GM23338 (cell line): ENCODE measurements around the gene METTL5. TPM values are rescaled to one million over a fixed set of nuclear protein-coding genes. Genes with fewer than 3 reads are reported as not detected.

ENCODE experiments used
- ATAC-seq: fragments of 200-7000 bp; cut with Tn5 transposase; 3 replicates; pipeline ENCODE4 v1.9.1; 2020
- DNase-seq: peaks from one replicate; pipeline ENCODE4 v3.0.0-alpha.2; 2015; ENCODE audit warnings: low spot score
- H2AFZ ChIP-seq: fragments of 200-600 bp; sonication (generic); 2 replicates; pipeline ENCODE4 v1.8.0; 2016; ENCODE audit warnings: antibody characterized with exemption, mild to moderate bottlenecking, moderate library complexity
- H3F3A ChIP-seq: fragments of 200-600 bp; sonication (generic); replicated peaks from 2 replicates; pipeline ENCODE4 v1.8.0; 2017; ENCODE audit warnings: antibody characterized with exemption, mixed run types, low read depth
- H3K27ac ChIP-seq: fragments of 200-600 bp; sonication (generic); 2 replicates; pipeline ENCODE4 v1.6.1; 2016; ENCODE audit warnings: low read depth
- H3K27me3 ChIP-seq: fragments of 200-600 bp; sonication (generic); 2 replicates; pipeline ENCODE4 v1.8.0; 2016; ENCODE audit warnings: mild to moderate bottlenecking, mixed run types, moderate library complexity; ENCODE audit not compliant: insufficient read depth
- H3K36me3 ChIP-seq: fragments of 200-600 bp; sonication (generic); 2 replicates; pipeline ENCODE4 v1.8.0; 2016; ENCODE audit warnings: mild to moderate bottlenecking; ENCODE audit not compliant: insufficient read depth
- H3K4me1 ChIP-seq: fragments of 200-600 bp; sonication (generic); 2 replicates; pipeline ENCODE4 v1.8.0; 2016; ENCODE audit warnings: mild to moderate bottlenecking, moderate library complexity; ENCODE audit not compliant: insufficient read depth
- H3K4me2 ChIP-seq: fragments of 200-600 bp; sonication (generic); 2 replicates; pipeline ENCODE4 v1.7.1; 2017; ENCODE audit warnings: mixed run types
- H3K4me3 ChIP-seq: fragments of 200-600 bp; sonication (generic); 2 replicates; pipeline ENCODE4 v1.6.1; 2016; ENCODE audit warnings: mixed run types
- H3K79me2 ChIP-seq: fragments of 200-600 bp; sonication (generic); replicated peaks from 2 replicates; pipeline ENCODE4 v1.8.0; 2017; ENCODE audit warnings: mild to moderate bottlenecking; ENCODE audit not compliant: insufficient read depth
- H3K9me2 ChIP-seq: fragments of 200-600 bp; sonication (generic); 2 replicates; pipeline ENCODE4 v1.8.0; 2017; ENCODE audit not compliant: insufficient read depth
- H4K20me1 ChIP-seq: fragments of 200-600 bp; sonication (generic); replicated peaks from 2 replicates; pipeline ENCODE4 v1.8.0; 2017; ENCODE audit warnings: mild to moderate bottlenecking; ENCODE audit not compliant: insufficient read depth
- H3K27ac Mint-ChIP-seq: 2 replicates; pipeline ENCODE4 v1.8.0; 2020; ENCODE audit warnings: inconsistent platforms, mild to moderate bottlenecking, moderate library complexity, mixed read lengths
- H3K27me3 Mint-ChIP-seq: 3 replicates; pipeline ENCODE4 v1.8.0; 2022; ENCODE audit warnings: low read depth, mild to moderate bottlenecking, moderate library complexity, mixed read lengths, inconsistent platforms; ENCODE audit not compliant: insufficient read depth, poor library complexity
- H3K36me3 Mint-ChIP-seq: 3 replicates; pipeline ENCODE4 v1.8.0; 2021; ENCODE audit warnings: low read depth, mild to moderate bottlenecking, inconsistent platforms, moderate library complexity, mixed read lengths
- H3K4me1 Mint-ChIP-seq: 3 replicates; pipeline ENCODE4 v1.8.0; 2020; ENCODE audit warnings: mild to moderate bottlenecking, inconsistent platforms, mixed read lengths
- H3K4me3 Mint-ChIP-seq: 3 replicates; pipeline ENCODE4 v1.8.0; 2021; ENCODE audit warnings: moderate library complexity, mild to moderate bottlenecking, inconsistent platforms, mixed read lengths
- H3K9me3 Mint-ChIP-seq: 3 replicates; pipeline ENCODE4 v1.8.0; 2020; ENCODE audit warnings: moderate library complexity, mild to moderate bottlenecking, inconsistent platforms, mixed read lengths
- ETS1 ChIP-seq: IDR thresholded peaks from 2 replicates; pipeline ENCODE4 v1.6.1; 2016; ENCODE audit warnings: antibody characterized with exemption
- EZH2phosphoT487 ChIP-seq: fragments of 200-600 bp; sonication (generic); IDR thresholded peaks from one replicate; pipeline ENCODE4 v1.8.1; 2018; ENCODE audit warnings: antibody characterized with exemption; ENCODE audit not compliant: unreplicated experiment
- JUNB ChIP-seq: IDR thresholded peaks from one replicate; pipeline ENCODE4 v1.6.1; 2016; ENCODE audit warnings: antibody characterized with exemption; ENCODE audit not compliant: unreplicated experiment
- POLR2AphosphoS5 ChIP-seq: IDR thresholded peaks from 2 replicates; pipeline ENCODE4 v1.6.1; 2016; ENCODE audit warnings: antibody characterized with exemption, low read depth
- ZNF331 ChIP-seq: fragments of 250-450 bp; sonication (Bioruptor Pico); IDR thresholded peaks from 2 replicates; pipeline ENCODE4 v1.5.0; 2020; ENCODE audit warnings: low read depth, mild to moderate bottlenecking, moderate library complexity
- polyA plus RNA-seq: library from polyadenylated mRNA; unstranded; fragments of >200 nt; fragmentation: Nextera tagmentation; extraction: Ambion mirVana; gene quantifications from 2 replicates; pipeline ENCODE4 v1.2.1, GENCODE V29; 2016
- total RNA-seq: library from RNA; depleted of rRNA; stranded (reverse); fragments of >200 nt; shearing (Covaris generic); gene quantifications from 2 replicates; pipeline ENCODE4 v1.2.3, GENCODE V29; 2014
- TF ChIP-seq, protein P1 (sequence below): IDR thresholded peaks from one replicate; pipeline ENCODE4 v1.6.1; 2018; ENCODE audit warnings: antibody characterized with exemption; ENCODE audit not compliant: unreplicated experiment
- TF ChIP-seq, protein P2 (sequence below): fragments of 250-450 bp; sonication (Bioruptor Pico); IDR thresholded peaks from 2 replicates; pipeline ENCODE4 v1.5.0; 2020; ENCODE audit warnings: mild to moderate bottlenecking, moderate library complexity

Gene METTL5
- total and polyA plus RNA-seq, 2 experiments from 2014 or later: 74.8 to 233 TPM

DNA sequence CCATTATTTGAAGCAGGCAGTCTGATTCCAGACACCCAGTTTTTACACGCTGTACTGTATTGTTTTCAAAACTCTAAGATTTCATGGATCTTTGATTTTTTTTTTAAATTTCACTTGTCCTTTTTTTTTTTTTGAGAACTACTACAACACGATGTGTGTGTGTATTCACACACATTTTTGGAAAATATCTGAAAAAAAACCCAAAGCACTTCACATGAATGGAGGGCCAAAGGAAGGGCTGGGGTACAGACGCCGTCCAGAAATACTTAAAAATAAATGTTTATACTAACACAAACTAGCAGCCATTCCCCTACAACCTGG is 26.3 kb downstream of the METTL5 start:
- Histone ChIP-seq H3K27ac (peak overlapping the region; percentile 97), H3K79me2 (peaks cover 46% of the 10 kb centered on the region), H2AFZ (peak overlapping the region; percentile 35), H3K4me3 (peak overlapping the region; percentile 97), H3K4me2 (peak overlapping the region; percentile 94), H3K9me2 (no peaks in the 10 kb centered on the region), H4K20me1 (peaks cover 19% of the 10 kb centered on the region), H3K4me1 (peaks cover 14% of the 10 kb centered on the region), H3K27me3 (no peaks in the 10 kb centered on the region), H3K36me3 (peaks cover 28% of the 10 kb centered on the region; the same call in 1 of the 2 replicates), H3F3A (0 out of 2 replicates have a peak, but pooled peaks cover 3% of the 10 kb centered on the region)
- no peaks in the 10 kb centered on the region for H3K27me3 Mint-ChIP-seq
- DNase-seq (no peak), ATAC-seq (no peak)
- TF ChIP-seq POLR2AphosphoS5 (no peak), ETS1 (no peak), EZH2phosphoT487 (no peak), JUNB (no peak), ZNF331 (CRISPR knock-in tag) (no peak)
- TF ChIP-seq, protein P1, sequence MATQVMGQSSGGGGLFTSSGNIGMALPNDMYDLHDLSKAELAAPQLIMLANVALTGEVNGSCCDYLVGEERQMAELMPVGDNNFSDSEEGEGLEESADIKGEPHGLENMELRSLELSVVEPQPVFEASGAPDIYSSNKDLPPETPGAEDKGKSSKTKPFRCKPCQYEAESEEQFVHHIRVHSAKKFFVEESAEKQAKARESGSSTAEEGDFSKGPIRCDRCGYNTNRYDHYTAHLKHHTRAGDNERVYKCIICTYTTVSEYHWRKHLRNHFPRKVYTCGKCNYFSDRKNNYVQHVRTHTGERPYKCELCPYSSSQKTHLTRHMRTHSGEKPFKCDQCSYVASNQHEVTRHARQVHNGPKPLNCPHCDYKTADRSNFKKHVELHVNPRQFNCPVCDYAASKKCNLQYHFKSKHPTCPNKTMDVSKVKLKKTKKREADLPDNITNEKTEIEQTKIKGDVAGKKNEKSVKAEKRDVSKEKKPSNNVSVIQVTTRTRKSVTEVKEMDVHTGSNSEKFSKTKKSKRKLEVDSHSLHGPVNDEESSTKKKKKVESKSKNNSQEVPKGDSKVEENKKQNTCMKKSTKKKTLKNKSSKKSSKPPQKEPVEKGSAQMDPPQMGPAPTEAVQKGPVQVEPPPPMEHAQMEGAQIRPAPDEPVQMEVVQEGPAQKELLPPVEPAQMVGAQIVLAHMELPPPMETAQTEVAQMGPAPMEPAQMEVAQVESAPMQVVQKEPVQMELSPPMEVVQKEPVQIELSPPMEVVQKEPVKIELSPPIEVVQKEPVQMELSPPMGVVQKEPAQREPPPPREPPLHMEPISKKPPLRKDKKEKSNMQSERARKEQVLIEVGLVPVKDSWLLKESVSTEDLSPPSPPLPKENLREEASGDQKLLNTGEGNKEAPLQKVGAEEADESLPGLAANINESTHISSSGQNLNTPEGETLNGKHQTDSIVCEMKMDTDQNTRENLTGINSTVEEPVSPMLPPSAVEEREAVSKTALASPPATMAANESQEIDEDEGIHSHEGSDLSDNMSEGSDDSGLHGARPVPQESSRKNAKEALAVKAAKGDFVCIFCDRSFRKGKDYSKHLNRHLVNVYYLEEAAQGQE: no peak
- TF ChIP-seq, protein P2, sequence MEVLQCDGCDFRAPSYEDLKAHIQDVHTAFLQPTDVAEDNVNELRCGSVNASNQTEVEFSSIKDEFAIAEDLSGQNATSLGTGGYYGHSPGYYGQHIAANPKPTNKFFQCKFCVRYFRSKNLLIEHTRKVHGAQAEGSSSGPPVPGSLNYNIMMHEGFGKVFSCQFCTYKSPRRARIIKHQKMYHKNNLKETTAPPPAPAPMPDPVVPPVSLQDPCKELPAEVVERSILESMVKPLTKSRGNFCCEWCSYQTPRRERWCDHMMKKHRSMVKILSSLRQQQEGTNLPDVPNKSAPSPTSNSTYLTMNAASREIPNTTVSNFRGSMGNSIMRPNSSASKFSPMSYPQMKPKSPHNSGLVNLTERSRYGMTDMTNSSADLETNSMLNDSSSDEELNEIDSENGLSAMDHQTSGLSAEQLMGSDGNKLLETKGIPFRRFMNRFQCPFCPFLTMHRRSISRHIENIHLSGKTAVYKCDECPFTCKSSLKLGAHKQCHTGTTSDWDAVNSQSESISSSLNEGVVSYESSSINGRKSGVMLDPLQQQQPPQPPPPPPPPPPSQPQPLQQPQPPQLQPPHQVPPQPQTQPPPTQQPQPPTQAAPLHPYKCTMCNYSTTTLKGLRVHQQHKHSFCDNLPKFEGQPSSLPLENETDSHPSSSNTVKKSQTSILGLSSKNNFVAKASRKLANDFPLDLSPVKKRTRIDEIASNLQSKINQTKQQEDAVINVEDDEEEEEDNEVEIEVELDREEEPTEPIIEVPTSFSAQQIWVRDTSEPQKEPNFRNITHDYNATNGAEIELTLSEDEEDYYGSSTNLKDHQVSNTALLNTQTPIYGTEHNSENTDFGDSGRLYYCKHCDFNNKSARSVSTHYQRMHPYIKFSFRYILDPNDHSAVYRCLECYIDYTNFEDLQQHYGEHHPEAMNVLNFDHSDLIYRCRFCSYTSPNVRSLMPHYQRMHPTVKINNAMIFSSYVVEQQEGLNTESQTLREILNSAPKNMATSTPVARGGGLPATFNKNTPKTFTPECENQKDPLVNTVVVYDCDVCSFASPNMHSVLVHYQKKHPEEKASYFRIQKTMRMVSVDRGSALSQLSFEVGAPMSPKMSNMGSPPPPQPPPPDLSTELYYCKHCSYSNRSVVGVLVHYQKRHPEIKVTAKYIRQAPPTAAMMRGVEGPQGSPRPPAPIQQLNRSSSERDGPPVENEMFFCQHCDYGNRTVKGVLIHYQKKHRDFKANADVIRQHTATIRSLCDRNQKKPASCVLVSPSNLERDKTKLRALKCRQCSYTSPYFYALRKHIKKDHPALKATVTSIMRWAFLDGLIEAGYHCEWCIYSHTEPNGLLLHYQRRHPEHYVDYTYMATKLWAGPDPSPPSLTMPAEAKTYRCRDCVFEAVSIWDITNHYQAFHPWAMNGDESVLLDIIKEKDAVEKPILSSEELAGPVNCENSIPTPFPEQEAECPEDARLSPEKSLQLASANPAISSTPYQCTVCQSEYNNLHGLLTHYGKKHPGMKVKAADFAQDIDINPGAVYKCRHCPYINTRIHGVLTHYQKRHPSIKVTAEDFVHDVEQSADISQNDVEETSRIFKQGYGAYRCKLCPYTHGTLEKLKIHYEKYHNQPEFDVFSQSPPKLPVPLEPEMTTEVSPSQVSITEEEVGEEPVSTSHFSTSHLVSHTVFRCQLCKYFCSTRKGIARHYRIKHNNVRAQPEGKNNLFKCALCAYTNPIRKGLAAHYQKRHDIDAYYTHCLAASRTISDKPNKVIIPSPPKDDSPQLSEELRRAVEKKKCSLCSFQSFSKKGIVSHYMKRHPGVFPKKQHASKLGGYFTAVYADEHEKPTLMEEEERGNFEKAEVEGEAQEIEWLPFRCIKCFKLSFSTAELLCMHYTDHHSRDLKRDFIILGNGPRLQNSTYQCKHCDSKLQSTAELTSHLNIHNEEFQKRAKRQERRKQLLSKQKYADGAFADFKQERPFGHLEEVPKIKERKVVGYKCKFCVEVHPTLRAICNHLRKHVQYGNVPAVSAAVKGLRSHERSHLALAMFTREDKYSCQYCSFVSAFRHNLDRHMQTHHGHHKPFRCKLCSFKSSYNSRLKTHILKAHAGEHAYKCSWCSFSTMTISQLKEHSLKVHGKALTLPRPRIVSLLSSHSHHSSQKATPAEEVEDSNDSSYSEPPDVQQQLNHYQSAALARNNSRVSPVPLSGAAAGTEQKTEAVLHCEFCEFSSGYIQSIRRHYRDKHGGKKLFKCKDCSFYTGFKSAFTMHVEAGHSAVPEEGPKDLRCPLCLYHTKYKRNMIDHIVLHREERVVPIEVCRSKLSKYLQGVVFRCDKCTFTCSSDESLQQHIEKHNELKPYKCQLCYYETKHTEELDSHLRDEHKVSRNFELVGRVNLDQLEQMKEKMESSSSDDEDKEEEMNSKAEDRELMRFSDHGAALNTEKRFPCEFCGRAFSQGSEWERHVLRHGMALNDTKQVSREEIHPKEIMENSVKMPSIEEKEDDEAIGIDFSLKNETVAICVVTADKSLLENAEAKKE (CRISPR knock-in tag): no peak
- H3K4me3 Mint-ChIP-seq: peak overlapping the region; percentile 92
- H3K4me1 Mint-ChIP-seq: peaks cover 24% of the 10 kb centered on the region
- H3K9me3 Mint-ChIP-seq: peaks cover 3% of the 10 kb centered on the region; the same call in 1 of the 3 replicates
- peaks cover 28% of the 10 kb centered on the region; the same call in 2 of the 3 replicates for H3K36me3 Mint-ChIP-seq
- no peak overlapping the region; the same call in 1 of the 2 replicates for H3K27ac Mint-ChIP-seq
